Neural cell (in vitro differentiated cells): ENCODE data around the gene CXXC4.

Experiments used
- EP300 ChIP-seq: fragments of 450-650 bp; conservative IDR thresholded peaks from 2 replicates; pipeline ENCODE4 v1.6.1; 2014; ENCODE audit warnings: antibody characterized with exemption, mild to moderate bottlenecking, moderate library complexity; ENCODE audit not compliant: poor library complexity, severe bottlenecking
- TF ChIP-seq, protein P1 (sequence below): fragments of 450-650 bp; IDR thresholded peaks from 2 replicates; pipeline ENCODE4 v1.5.1; 2014; ENCODE audit warnings: antibody characterized with exemption, mild to moderate bottlenecking, moderate library complexity; ENCODE audit not compliant: poor library complexity, severe bottlenecking

DNA sequence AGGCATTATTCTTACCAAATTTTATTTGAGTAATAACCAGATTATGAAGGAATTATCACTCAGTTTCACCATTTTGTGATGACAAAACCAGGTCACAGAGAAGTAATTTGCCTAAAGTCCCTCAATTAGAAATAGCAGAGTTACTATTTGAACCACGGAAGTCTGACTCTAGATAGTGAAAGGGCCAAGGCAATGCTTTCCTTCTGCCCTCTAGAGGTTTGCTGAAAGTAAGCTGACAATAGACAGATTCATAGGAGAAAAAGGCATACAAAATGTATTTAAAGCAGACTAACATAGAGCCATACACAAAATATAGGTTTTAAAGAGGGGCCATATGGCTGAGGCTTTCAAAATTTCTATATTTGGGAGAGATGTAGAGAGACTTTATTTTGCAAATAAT is 43.1 kb downstream of the CXXC4 start:
- TF ChIP-seq, protein P1, sequence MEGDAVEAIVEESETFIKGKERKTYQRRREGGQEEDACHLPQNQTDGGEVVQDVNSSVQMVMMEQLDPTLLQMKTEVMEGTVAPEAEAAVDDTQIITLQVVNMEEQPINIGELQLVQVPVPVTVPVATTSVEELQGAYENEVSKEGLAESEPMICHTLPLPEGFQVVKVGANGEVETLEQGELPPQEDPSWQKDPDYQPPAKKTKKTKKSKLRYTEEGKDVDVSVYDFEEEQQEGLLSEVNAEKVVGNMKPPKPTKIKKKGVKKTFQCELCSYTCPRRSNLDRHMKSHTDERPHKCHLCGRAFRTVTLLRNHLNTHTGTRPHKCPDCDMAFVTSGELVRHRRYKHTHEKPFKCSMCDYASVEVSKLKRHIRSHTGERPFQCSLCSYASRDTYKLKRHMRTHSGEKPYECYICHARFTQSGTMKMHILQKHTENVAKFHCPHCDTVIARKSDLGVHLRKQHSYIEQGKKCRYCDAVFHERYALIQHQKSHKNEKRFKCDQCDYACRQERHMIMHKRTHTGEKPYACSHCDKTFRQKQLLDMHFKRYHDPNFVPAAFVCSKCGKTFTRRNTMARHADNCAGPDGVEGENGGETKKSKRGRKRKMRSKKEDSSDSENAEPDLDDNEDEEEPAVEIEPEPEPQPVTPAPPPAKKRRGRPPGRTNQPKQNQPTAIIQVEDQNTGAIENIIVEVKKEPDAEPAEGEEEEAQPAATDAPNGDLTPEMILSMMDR, result peak; percentile 62
- no peak for TF ChIP-seq EP300
